ENCODE measurements around the gene C9orf152.

DNA sequence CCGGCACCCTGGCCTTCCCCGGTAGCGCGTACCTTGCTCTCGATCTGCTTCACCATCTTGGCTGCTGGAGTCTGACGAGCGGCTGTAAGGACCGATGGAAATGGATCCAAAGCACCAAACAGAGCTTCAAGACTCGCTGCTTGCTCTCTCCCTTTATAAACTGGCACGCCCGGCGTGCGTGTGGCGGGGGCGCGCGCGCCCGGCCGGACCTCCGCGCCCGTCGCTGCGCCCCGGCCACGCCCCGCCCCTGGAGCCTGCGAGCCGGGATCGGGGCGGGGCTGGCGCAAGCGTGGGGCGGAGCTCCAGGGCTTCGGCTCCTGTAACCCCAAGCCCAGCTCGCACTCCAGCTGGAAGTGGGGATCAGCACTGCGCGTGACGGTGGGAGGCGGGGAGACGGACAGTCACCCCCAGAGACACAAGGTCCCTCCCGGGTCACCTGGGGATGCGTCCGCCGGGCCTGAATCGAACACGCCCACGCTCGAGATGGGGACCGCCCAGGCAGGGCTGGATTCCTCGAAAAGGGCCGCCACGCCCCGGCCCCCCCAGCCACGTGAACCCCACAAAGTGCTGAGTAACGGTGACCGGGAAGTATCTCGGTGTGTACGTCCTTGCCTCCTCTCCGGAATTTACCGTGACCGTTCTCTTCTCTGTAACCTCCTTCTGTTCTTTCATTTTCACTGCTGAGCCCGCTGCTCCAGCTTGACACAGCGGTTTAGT, 48.6 kb upstream of the C9orf152 start, which contains the start of gene TXN:
- TF ChIP-seq, protein P1, sequence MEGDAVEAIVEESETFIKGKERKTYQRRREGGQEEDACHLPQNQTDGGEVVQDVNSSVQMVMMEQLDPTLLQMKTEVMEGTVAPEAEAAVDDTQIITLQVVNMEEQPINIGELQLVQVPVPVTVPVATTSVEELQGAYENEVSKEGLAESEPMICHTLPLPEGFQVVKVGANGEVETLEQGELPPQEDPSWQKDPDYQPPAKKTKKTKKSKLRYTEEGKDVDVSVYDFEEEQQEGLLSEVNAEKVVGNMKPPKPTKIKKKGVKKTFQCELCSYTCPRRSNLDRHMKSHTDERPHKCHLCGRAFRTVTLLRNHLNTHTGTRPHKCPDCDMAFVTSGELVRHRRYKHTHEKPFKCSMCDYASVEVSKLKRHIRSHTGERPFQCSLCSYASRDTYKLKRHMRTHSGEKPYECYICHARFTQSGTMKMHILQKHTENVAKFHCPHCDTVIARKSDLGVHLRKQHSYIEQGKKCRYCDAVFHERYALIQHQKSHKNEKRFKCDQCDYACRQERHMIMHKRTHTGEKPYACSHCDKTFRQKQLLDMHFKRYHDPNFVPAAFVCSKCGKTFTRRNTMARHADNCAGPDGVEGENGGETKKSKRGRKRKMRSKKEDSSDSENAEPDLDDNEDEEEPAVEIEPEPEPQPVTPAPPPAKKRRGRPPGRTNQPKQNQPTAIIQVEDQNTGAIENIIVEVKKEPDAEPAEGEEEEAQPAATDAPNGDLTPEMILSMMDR (IDR thresholded peaks at IDR 0.05; ENCODE audit: low read depth, low read length), result no peak
- no peak for TF ChIP-seq EZH2phosphoT487 (IDR thresholded peaks at IDR 0.05; ENCODE audit: low read depth)

Measured in OCI-LY3 (cell line).